Smooth muscle cell of bladder (primary cell): ENCODE results near the gene MSL3. TPM values are rescaled to one million over a fixed set of nuclear protein-coding genes. Genes with fewer than 3 reads are reported as not detected.

Experiments used
- total RNA-seq: library from RNA; depleted of rRNA; stranded (reverse); fragments of >200 nt; gene quantifications from 2 replicates; pipeline ENCODE4 v1.2.3, GENCODE V29; 2014

Gene MSL3, protein sequence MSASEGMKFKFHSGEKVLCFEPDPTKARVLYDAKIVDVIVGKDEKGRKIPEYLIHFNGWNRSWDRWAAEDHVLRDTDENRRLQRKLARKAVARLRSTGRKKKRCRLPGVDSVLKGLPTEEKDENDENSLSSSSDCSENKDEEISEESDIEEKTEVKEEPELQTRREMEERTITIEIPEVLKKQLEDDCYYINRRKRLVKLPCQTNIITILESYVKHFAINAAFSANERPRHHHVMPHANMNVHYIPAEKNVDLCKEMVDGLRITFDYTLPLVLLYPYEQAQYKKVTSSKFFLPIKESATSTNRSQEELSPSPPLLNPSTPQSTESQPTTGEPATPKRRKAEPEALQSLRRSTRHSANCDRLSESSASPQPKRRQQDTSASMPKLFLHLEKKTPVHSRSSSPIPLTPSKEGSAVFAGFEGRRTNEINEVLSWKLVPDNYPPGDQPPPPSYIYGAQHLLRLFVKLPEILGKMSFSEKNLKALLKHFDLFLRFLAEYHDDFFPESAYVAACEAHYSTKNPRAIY
- total RNA-seq, result 12.6 and 13.7 TPM in 2 replicates

DNA sequence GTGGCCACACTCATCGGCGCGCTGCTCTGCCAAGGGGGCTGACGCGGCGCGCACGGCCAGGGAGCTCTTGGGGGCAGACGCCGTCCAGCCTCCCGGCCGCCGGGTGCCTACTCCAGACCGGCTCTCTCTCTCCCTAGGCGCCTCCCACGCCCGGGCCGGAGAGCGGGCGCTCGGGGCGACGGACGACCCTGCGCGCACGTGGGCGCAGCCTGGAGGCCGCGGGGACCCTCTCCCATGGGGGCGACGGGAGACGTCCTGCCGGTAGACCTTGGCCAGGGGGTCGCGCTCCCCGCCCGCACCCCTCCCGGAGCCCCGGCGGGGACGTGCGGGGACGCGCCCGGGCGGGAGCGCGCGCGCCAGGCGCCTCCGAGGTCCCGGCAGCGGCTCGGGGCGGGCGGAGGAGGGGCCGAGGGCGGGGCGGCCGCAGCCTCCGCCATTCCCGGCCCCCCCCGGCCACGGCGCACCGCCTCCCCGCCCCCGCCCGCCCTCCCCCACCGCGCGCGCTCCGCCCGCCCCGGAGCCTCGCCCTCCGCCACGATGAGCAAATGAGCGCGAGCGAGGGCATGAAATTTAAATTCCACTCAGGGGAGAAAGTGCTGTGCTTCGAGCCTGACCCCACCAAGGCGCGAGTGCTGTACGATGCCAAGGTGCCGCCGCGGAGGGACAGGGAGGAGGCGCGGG, at the start of gene MSL3:
MSL3 (plus strand) TSS at position 519 of the 681 bp plus-strand sequence; CDS start at position 546, 27 bp downstream.

Other genes starting within 250 kb of the MSL3 start
- gene ARHGAP6, start 92.3 kb upstream of the MSL3 start, total RNA-seq, result 2.4 and 8.7 TPM in 2 replicates